Measurements from ENCODE around the gene WDFY3.

WDFY3 gene

DNA sequence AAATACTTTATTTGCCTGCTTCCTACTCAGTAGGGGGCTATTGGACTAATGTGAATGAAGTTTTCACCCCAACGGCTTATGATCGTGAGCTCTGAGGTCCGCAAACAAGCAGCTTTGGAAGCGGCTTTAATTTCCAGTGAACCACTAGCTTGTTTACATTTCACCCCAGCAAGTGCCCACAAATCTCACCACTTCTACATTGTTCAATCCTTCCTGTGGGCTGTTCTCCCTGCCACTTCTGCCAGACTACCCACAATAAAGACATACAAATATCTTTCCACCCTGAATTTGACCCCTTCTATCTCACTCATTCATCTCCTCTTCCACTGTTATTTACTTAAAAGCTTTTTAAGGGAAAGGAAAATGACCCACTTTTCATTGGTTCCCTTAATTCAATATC lies 285.5 kb downstream of the WDFY3 start:
- H2AFZ ChIP-seq (ENCODE audit: low read length): no peak overlapping the region
- no peaks in the 10 kb centered on the region for H4K20me1 ChIP-seq (ENCODE audit: insufficient read depth, low read length)
- no peak overlapping the region for H3K4me2 ChIP-seq (ENCODE audit: low read length)
- no peaks in the 10 kb centered on the region for H3K9me2 ChIP-seq (ENCODE audit: low read depth, low read length)
- H3K4me1 ChIP-seq (ENCODE audit: insufficient read depth, low read length, severe bottlenecking): no peaks in the 10 kb centered on the region
- H3F3A ChIP-seq (ENCODE audit: insufficient read depth, low read length): no peaks in the 10 kb centered on the region
- H3K4me3 ChIP-seq (ENCODE audit: low read depth, low read length, poor library complexity, severe bottlenecking): no peak overlapping the region
- no peaks in the 10 kb centered on the region for H3K79me2 ChIP-seq (ENCODE audit: insufficient read depth, low read length)
- H3K36me3 ChIP-seq (ENCODE audit: insufficient read depth, low read length): no peaks in the 10 kb centered on the region
- H3K27ac ChIP-seq (ENCODE audit: low read depth, low read length, poor library complexity, severe bottlenecking): no peak overlapping the region
- H3K9me3 ChIP-seq (ENCODE audit: low read length): no peaks in the 10 kb centered on the region
- H3K27me3 ChIP-seq (ENCODE audit: insufficient read depth, low read length): no peaks in the 10 kb centered on the region
- no peak overlapping the region for H3K9ac ChIP-seq (ENCODE audit: low read length)
- TF ChIP-seq EZH2 (IDR thresholded peaks at IDR 0.05; ENCODE audit: borderline replicate concordance, low read length): no peak
- TF ChIP-seq, protein P1, sequence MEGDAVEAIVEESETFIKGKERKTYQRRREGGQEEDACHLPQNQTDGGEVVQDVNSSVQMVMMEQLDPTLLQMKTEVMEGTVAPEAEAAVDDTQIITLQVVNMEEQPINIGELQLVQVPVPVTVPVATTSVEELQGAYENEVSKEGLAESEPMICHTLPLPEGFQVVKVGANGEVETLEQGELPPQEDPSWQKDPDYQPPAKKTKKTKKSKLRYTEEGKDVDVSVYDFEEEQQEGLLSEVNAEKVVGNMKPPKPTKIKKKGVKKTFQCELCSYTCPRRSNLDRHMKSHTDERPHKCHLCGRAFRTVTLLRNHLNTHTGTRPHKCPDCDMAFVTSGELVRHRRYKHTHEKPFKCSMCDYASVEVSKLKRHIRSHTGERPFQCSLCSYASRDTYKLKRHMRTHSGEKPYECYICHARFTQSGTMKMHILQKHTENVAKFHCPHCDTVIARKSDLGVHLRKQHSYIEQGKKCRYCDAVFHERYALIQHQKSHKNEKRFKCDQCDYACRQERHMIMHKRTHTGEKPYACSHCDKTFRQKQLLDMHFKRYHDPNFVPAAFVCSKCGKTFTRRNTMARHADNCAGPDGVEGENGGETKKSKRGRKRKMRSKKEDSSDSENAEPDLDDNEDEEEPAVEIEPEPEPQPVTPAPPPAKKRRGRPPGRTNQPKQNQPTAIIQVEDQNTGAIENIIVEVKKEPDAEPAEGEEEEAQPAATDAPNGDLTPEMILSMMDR (IDR thresholded peaks at IDR 0.05; ENCODE audit: low read length): no peak

DNA sequence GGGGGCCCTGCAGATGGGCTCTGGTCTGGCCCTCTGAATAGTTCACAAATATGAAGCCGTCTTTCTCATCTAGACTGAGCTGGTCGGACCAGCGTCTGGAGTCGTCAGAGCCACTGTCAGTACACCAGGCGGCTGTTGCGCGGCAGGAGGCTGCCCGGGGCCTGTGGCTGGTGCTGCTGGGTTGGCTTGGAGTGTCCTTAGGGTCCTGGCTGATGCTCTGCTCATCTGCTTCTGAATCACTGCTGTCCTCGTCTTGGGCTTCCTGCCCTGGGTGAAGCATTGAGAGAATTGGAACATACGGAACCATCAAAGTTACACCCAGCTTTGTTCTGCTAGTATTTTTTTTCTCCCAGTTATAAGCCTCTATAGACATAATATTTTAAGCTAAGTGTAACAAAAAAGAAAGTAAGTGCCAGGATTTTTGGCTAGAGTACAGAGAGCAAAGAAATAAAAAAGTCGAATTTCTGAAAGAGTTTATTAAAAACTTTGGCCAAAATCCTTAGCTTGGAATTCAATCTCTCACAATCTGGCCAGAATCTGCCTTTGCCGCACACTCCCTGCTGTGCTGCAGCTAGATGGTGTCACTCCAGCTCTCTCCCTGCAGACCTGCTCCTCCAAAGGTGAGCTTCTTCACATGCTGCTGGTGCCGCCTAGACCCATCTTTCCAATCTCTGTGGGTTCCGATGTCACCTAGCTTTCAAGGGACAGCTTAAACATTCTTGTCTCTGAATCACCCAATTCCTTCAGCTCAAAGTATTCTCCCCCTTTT lies 287.3 kb downstream of the WDFY3 start:
- H3K79me2 ChIP-seq (ENCODE audit: insufficient read depth, low read length): no peaks in the 10 kb centered on the region
- no peaks in the 10 kb centered on the region for H3F3A ChIP-seq (ENCODE audit: insufficient read depth, low read length)
- no peaks in the 10 kb centered on the region for H3K36me3 ChIP-seq (ENCODE audit: insufficient read depth, low read length)

DNA sequence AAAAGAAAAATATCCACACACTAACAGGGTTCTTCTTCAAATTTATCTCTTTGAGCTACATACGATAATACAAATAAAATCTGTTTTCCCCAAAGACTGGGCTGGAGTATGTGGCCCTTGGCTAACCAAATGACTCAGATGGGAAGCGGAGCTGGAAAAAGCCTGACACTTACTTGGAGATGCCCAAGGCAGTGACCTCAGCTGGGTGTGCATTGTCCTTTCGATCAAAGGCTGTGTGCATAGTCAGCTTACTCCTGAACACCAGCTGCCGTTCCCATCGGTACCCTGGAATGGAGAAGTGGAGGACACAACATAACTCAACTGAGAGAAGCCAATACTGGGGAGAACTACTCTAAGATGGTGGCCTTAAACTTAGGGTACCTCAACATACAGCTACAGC lies 288.5 kb downstream of the WDFY3 start:
- no peaks in the 10 kb centered on the region for H3K36me3 ChIP-seq (ENCODE audit: insufficient read depth, low read length)

More for the DNA sequence above, 287.3 kb downstream of the WDFY3 start:
- Histone ChIP-seq H3K27me3 (ENCODE audit: insufficient read depth, low read length) (no peaks in the 10 kb centered on the region), H3K9me3 (ENCODE audit: low read length) (no peaks in the 10 kb centered on the region), H3K9me2 (ENCODE audit: low read depth, low read length) (no peaks in the 10 kb centered on the region), H2AFZ (ENCODE audit: low read length) (no peak overlapping the region), H4K20me1 (ENCODE audit: insufficient read depth, low read length) (no peaks in the 10 kb centered on the region), H3K4me2 (ENCODE audit: low read length) (no peak overlapping the region), H3K4me3 (ENCODE audit: low read depth, low read length, poor library complexity, severe bottlenecking) (no peak overlapping the region), H3K4me1 (ENCODE audit: insufficient read depth, low read length, severe bottlenecking) (no peaks in the 10 kb centered on the region), H3K9ac (ENCODE audit: low read length) (no peak overlapping the region), H3K27ac (ENCODE audit: low read depth, low read length, poor library complexity, severe bottlenecking) (no peak overlapping the region)
- TF ChIP-seq, protein P1 (IDR thresholded peaks at IDR 0.05; ENCODE audit: low read length): no peak
- no peak for TF ChIP-seq EZH2 (IDR thresholded peaks at IDR 0.05; ENCODE audit: borderline replicate concordance, low read length)

More for the DNA sequence above, 288.5 kb downstream of the WDFY3 start:
- TF ChIP-seq EZH2 (IDR thresholded peaks at IDR 0.05; ENCODE audit: borderline replicate concordance, low read length): no peak
- TF ChIP-seq, protein P1 (IDR thresholded peaks at IDR 0.05; ENCODE audit: low read length): no peak
- Histone ChIP-seq H3K9me2 (ENCODE audit: low read depth, low read length) (no peaks in the 10 kb centered on the region), H2AFZ (ENCODE audit: low read length) (no peak overlapping the region), H3K4me3 (ENCODE audit: low read depth, low read length, poor library complexity, severe bottlenecking) (no peak overlapping the region), H3K9ac (ENCODE audit: low read length) (no peak overlapping the region), H3K4me2 (ENCODE audit: low read length) (no peak overlapping the region), H3K27ac (ENCODE audit: low read depth, low read length, poor library complexity, severe bottlenecking) (no peak overlapping the region), H3F3A (ENCODE audit: insufficient read depth, low read length) (no peaks in the 10 kb centered on the region), H4K20me1 (ENCODE audit: insufficient read depth, low read length) (no peaks in the 10 kb centered on the region), H3K27me3 (ENCODE audit: insufficient read depth, low read length) (no peaks in the 10 kb centered on the region), H3K9me3 (ENCODE audit: low read length) (no peaks in the 10 kb centered on the region), H3K79me2 (ENCODE audit: insufficient read depth, low read length) (no peaks in the 10 kb centered on the region), H3K4me1 (ENCODE audit: insufficient read depth, low read length, severe bottlenecking) (no peaks in the 10 kb centered on the region)
